Stimulated activated CD8-positive, alpha-beta memory T cell treated with anti-CD3 and anti-CD28 coated beads, Interleukin-4, amount 100 ng/mL, for 4 hours (primary cell): ENCODE results near the gene ZNF248.
A peak's percentile ranks its signal among the peaks of the same experiment; 100 is the strongest.
"Not testable (repeated sequence)": the region's sequence is repeated elsewhere in the genome, so short reads cannot be mapped to it uniquely, and the experiment has no call there.

Source experiments
- DNase-seq, 2 donors: peaks; one replicate each; pipeline ENCODE4 v3.0.0-alpha.2; 2020; ENCODE audit warnings: low read depth in 2 of 2, low spot score in 1 of 2

The ZNF248 gene

DNA sequence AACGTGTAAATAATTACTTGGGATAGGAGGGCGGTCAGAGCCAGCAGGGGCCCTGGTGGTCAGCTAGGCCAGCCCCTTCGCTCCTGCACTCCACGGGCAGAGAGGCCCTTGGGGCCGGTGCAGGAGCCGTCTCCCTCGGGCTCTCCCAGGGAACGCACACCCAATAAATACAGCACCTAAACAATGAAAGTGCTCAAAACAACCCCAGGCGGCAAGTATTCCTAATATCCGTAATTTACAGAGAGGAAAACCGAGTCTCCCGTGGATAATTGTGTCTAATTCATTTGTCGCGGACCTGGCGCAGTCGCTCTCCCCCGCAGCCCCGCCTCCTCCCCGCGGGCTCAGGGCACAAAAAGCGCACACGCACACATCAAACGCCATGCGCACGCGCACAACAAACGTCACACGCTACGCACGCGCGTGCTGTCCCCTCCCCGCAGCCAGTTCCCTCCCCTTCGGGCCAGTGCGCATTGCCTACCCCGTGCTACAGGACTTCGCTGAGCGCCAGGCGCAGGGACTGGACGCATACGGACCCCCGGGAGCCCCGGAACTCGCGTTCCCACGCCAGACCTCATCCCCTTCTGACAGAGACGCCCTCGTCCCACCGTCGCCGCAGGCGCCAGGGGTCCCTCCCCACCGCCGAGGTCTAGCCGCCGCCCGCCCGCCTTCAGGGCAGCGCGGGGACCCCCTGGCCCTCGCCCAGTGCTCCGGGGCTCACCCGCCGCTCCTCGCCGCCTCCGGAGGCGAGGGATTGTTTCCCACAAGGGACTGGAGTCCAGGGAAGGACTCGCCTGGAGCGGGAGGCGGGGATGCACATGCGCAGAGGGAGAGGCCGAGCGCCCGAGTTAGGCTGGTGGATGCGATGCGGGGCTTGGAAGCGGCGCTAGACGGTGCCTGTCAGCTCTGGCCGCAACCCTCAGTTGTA is at the start of gene ZNF248:
ZNF248 (minus strand) TSS at position 324 of the 925 bp plus-strand sequence. CDS start 1,300 bp downstream, outside the sequence.
- peak; percentile 88 for DNase-seq

DNA sequence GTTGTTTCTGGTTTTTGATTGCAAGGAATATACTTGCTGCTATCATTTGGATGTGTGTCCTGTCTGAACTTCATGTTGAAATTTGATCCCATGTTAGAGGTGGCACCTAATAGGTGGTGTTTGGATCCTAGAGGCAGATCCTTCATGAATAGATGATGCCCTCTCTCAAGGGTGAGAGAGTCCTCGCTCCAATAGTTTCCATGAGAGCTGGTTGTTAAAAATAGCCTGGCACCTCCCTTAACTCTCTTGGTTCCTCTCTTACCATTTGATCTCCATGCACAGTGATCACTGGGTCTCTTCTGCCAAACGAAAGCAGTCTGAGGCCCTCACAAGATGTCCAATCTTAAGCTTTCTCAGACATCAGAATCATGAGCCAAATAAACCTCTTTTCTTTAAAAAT is 49.0 kb upstream of the ZNF248 start:
- no peak for DNase-seq

DNA sequence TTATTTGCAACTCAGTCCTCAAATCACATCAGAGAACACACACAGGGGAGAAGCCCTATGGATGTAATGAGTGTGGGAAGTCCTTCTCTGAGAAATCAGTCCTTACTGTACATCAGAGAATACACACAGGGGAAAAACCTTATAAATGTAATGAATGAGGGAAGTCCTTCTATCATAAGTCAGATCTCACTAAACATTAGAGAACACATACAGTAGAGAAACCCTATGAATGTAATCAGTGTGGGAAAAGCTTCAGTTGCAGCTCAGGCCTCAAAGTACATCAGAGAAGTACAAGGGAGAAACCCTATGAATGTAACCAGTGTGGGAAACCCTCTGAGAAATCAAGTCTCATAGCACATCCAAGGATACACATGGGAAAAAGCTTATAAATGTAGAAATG is 39.0 kb upstream of the ZNF248 start:
- no peak for DNase-seq

DNA sequence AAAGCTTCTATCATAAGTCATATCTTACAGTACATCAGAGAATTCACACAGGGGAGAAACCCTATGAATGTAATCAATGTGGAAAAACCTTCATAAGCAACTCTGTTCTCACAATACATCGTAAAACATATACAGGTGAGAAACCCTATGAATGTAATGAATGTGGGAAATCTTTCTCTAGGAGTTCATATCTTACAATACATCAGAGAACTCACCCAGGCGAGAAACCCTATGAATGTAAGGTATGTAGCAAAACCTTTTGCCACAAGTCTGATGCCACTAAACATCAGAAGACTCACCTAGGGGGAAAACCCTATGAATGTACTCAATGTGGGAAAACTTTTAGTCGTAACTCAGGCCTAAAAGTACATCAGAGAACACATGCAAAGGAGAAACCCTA is 38.3 kb upstream of the ZNF248 start:
- no peak for DNase-seq

DNA sequence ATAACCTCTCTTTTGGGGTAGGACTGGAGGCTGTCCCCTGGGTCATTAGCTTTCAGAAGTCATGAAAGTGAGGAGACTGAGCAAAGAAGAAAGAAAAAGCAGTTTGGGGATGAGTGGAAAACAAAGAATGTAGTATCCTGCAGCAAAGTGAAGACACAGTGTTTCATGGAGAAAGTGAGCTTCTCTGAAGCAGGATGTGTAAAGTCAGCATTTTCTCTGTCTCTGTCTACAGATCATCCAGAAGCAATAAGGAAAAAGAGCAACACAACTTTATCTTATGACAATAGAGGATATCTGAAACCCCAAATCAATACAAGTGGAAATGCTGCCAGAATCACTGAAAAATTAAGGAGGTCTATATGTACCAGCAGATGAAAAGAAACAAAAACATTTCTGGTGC is 28.4 kb upstream of the ZNF248 start:
- no peak for DNase-seq

DNA sequence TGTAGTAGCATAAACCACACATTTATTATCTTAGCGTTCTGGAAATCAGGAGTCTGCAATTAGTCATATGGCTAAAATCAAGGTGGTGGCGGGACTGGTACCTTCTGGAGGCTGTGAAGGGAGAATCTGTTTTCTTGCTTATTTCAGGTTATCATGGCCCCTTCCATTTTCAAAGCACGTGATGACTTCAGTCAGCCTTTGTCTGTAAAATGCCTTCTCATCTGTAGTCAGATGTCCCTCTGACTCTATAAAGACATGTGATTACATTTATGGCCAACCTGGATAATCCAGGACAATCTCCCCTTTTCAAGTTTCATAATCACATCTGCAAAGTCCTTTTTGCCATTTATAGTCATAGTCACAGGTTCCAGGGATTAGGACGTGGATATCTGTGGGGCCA is 15.5 kb upstream of the ZNF248 start:
- DNase-seq: no peak

DNA sequence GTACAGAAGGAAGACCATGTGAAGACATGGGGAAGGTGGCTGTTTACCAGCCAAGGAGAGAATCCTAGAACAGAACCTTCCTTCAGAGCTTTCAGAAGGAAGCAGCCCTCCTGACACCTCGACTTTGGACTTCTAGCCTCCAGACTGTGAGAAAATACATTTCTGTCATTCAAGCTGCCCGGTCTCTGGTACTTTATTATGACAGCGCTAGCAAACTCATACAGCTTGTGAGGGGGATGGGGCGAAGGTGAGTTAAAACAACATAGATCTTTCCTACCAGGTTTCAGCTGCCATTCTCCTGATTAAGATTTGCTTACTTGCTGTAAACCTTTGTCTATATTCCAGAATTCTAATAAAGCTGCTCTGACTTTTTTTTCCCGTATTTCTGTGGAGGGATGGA is 14.9 kb upstream of the ZNF248 start:
- no peak for DNase-seq

DNA sequence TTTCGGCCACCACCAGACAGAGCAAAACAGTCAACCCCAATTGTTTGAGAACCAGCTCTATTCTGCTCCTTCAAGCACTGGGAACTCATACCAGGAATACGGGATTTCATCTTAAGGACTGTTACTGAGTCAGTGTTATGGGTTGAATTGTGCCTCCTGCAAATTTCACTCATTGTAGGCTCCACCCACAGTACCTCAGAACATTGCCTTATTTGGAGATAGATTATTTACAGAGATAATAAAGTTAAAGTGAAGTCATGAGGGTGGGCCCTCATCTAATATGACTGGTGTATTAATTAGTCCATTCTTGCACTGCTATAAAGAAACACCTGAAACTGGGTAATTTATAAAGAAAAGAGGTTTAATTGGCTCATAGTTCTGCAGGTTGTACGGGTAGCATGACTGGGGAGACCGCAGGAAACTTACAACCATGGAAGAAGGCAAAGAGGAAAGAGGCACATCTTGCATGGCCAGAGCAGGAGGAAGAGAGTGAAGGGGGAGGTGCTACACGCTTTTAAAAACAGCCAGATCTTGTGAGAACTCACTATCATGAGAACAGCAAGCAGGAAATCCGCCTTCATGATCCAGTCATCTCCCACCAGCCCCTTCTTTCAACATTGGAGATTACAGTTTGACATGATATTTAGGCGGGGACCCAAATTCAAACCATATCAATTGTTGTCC is 14.3 kb upstream of the ZNF248 start:
- DNase-seq: no peak

DNA sequence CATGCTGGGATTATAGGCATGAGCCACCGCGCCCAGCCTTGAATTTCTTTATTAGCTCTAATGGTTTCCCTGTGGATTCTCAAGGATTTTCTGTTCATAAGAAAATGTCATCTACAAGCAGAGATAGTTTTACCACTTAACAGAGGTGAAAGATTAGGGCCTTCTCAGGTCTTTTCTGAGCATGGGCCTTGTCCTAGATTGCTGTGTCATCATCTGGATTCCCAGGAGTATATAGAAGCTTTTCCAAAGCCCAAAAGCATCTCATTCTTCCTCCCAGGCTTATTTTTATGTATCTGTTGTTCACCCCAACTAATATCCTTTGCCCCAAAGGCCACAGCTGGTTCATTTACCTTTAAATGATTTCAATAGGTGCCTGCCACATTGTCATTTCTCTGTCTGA is 13.7 kb upstream of the ZNF248 start:
- no peak for DNase-seq

DNA sequence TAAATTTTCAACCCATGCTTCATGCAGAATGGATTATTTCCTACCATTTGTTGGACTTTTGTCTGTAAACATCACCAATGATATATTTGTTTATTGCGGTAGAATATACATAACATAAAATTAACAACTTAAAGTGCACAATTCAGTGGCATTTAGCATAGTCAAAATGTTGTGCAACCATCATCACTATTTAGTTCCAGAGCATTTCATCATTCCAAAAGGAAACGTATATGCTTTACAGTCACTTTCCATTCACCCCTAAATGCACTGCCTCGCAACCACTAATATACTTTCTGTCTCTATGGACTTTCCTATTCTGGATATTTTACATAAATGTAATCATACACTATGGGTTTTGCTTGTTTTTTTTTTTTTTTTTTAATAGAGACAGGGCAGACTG is 11.4 kb upstream of the ZNF248 start:
- no peak for DNase-seq

DNA sequence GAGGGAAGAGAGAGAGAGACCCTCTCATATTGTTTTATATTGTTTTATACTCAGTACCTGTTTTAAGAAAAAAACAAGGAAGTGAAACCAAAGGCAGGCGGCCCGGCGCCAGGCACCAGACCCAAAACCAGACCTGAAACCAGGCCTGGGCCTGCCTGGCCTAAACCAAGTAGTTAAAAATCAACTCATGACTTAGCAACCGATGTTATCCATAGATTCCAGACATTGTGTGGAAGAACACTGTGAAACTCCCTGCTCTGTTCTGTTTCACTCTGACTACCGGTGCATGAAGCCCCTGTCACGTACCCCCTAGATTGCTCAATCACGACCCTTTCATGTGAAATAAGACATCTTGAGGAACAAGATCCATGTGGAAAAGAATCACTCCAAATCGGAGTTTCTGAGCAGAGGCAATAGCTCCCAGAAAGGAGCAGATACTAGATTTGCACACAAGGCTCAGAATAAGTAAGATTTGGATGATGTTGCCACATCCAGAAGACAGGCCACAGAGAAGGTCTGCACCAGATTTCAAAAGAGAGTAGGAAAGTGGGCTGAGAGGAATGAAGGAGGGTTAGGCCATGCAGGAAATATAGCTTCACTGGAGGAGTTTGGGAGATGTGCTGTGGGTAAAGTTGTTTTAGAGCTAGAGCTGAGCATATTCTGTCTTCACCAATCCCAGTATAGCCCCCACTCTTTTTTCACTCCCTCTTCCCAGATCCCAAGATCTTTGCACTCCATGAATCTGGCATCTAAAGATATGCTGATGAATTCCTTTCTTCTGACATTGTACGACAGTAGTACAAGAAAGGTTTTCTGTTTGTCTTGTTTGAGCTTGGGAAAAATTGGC is 8.8 kb upstream of the ZNF248 start:
- DNase-seq: no peak

DNA sequence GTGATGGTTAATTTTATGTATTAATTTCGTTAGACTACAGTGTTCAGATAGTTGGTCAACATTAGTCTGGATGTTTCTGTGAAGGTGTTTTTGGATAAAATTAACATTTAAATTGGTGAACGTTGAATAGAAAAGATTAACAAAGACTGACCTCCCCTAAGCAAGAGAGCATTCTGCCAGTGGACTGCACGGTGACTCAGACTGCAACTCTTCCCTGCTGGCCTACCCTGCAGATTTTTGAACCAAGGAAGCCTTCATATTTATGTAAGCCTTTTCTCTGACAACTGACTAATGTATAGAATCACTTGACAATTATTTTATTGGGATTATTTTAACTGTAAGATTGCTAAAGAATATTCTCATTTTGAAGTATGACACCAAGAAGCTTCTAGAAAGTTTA is 7.9 kb upstream of the ZNF248 start:
- DNase-seq: no peak

DNA sequence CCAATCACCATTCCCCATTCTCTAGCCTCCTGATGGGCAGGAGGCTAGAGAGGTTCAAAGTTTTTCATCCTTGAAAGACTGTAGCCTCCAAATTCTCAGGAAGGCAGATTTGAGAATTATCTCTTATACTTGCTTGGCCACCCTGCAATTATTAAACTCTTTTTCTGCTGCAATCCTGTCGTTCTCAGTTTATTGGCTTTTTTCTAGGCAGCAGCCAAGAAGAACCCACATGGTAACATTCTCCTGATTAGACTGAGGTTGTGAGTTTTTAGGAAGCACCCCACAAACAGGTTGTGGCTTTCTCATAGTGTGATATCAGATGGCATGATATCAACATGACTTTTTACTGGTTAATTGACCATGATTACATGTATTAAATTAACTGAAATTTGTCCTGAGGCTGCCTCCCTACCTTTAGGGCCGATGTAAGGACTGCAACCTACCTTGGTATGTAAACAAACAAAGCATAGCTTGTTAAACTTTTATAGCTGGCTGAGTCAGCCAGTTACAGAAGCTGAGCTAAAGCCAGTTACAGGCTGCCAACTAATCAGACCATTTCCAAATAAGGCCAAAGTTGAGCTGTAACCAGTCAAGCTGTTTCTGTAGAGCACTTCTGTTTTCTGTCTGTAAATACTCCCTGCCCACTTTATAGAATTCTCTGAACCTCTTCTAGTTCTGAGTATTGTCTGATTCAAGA is 3.2 kb upstream of the ZNF248 start:
- no peak for DNase-seq

DNA sequence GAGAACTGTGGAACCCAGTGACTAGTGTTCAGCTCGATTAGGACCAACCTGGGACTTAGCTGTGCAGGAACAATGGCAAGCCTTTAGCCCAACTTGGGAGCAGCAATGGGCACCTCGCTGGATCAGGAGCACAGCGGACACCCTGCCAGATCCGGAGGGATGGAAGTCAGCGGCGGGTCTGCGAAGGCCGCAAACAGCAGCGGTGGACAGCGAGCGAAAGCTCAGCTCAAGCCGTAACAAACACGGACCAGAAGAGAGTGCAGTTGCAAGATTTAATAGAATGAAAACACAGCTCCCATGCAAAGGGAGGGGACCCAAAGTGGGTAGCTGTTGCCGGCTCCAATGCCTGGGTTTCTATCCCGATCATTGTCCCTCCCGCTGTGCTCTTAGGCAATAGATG is 1.9 kb upstream of the ZNF248 start:
- not testable (repeated sequence) for DNase-seq

DNA sequence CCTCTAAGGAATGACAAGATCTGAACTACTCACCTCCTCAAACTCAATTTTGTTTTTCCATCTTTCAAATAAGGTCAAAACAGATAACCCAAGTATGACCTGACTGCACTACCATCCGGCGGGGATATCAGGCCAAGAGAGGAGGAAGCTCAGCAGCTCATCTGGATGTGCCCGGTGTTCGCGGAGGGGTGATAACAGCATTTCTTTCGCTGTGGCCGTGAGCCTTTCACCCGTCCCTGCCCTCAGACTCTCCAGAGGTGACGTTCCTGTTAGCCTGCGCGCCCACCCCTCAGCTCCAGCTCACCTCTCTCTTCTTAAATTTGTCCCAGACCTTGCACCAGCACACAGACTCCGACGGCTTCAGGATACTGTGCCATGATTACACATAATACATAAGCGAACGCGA is 526 bp downstream of the ZNF248 start:
- DNase-seq: peak in 1 of 2 donors; percentile 3

DNA sequence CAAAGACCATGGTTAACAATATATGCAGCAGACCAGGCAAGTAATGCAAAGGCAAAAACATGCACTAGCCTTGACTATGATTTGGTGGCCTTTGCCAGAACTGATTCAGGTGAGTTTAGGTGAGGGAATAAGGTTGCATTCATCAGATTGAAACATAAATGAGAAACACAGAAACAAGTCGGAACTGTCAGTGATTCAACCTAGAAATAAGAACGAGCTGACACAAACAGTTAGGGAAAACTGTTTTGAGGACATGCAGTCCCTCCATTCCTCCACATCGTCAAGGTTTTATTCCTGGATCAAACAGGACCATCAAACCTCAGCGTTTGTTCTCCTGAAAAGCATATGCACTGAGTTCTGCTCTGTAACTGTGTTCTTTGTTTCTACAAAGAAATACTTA is 1.8 kb downstream of the ZNF248 start:
- DNase-seq: no peak

DNA sequence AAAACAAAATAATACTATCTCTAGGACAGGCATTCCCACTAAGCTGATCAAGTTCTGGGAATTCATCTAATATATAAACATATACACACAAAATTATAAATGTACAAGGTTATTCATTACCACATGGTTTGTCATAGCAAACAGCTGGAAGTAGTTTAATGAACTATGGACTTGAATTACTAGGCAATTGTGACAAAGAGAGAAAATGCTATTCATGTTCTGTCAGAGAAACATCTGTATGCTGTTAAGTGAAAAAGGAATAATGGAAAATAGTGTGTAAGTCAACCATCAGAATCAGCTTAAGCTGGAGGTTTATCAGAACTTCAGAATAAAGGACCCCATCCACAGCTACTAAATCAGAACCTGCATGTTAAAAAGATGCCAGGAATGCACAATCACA is 2.8 kb downstream of the ZNF248 start:
- no peak for DNase-seq

DNA sequence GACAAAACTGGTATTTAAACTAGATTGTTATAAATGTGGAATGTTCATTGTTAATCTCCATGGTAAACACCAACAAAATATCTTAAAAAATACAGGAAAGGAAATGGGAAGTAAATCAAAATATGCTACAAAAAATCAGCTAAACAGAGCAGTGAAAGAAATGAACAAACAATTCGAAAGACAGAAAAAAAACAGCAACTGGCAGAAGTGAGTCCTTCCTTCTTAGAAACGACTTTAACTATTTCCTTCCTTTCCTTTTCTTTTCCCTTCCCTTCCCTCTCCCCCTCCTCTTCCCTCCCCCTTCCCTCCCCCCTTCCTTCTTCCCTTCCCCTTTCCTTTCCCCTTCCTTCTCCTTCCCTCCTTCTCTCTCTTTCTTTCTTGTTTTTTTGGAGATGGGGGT is 12.8 kb downstream of the ZNF248 start:
- DNase-seq: no peak

DNA sequence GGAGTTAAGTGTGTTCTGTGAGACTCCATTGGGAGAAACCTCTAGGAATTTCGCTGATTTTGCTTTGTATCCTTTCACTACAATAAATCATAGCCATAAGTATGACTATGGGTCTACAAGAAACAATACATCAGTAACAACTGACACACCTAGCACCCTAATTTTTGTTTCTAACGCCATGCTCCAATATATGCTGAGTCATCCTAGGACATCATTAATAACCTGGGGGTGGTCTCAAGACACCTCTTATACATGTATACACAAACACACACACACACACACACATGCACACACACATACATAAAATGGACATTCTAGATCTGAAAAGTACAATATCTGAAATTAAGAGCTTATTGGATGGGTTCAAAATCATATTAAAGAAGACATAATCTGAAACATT is 18.2 kb downstream of the ZNF248 start:
- no peak for DNase-seq

DNA sequence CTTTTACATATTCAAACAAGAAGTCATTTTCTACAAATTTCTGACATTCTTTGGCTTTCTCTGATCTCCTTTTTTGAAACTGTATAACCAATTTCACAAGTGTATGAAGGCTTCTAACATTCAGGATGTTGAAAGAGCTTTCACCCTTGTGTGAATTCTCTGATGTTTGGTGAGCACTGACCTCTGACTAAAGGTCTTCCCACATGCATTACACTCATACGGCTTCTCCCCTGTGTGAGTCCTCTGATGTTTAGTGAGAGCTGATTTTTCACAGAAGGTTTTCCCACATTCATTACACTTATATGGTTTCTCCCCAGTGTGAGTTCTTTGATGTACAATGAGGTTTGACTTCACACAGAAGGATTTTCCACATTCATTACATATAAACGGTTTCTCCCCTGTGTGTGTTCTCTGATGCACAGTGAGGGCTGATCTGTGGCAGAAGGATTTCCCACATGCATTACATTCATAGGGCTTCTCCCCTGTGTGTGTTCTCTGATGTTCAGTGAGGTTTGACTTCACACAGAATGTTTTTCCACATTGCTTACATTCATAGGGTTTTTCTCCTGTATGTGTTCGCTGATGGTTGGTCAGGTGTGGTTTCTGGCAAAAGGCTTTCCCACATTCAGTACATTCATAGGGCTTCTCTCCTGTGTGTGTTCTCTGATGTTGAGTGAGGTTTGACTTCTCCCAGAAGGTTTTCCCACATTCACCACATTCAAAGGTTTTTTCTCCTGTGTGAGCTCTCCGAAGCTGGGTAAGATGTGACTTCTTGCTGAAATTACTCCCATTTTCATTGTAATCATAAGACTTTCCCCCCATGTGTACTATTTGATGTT is 25.7 kb downstream of the ZNF248 start:
- no peak for DNase-seq
